GM23338 (cell line): ENCODE results near the gene MUC16. TPM values are rescaled to one million over a fixed set of nuclear protein-coding genes. Genes with fewer than 3 reads are reported as not detected.

Experiments used
- ATAC-seq: fragments of 200-7000 bp; cut with Tn5 transposase; 3 replicates; pipeline ENCODE4 v1.9.1; 2020
- DNase-seq: peaks from one replicate; pipeline ENCODE4 v3.0.0-alpha.2; 2015; ENCODE audit warnings: low spot score
- H2AFZ ChIP-seq: fragments of 200-600 bp; sonication (generic); 2 replicates; pipeline ENCODE4 v1.8.0; 2016; ENCODE audit warnings: antibody characterized with exemption, mild to moderate bottlenecking, moderate library complexity
- H3F3A ChIP-seq: fragments of 200-600 bp; sonication (generic); replicated peaks from 2 replicates; pipeline ENCODE4 v1.8.0; 2017; ENCODE audit warnings: antibody characterized with exemption, mixed run types, low read depth
- H3K27ac ChIP-seq: fragments of 200-600 bp; sonication (generic); 2 replicates; pipeline ENCODE4 v1.6.1; 2016; ENCODE audit warnings: low read depth
- H3K27me3 ChIP-seq: fragments of 200-600 bp; sonication (generic); 2 replicates; pipeline ENCODE4 v1.8.0; 2016; ENCODE audit warnings: mild to moderate bottlenecking, mixed run types, moderate library complexity; ENCODE audit not compliant: insufficient read depth
- H3K36me3 ChIP-seq: fragments of 200-600 bp; sonication (generic); 2 replicates; pipeline ENCODE4 v1.8.0; 2016; ENCODE audit warnings: mild to moderate bottlenecking; ENCODE audit not compliant: insufficient read depth
- H3K4me1 ChIP-seq: fragments of 200-600 bp; sonication (generic); 2 replicates; pipeline ENCODE4 v1.8.0; 2016; ENCODE audit warnings: mild to moderate bottlenecking, moderate library complexity; ENCODE audit not compliant: insufficient read depth
- H3K4me2 ChIP-seq: fragments of 200-600 bp; sonication (generic); 2 replicates; pipeline ENCODE4 v1.7.1; 2017; ENCODE audit warnings: mixed run types
- H3K4me3 ChIP-seq: fragments of 200-600 bp; sonication (generic); 2 replicates; pipeline ENCODE4 v1.6.1; 2016; ENCODE audit warnings: mixed run types
- H3K79me2 ChIP-seq: fragments of 200-600 bp; sonication (generic); replicated peaks from 2 replicates; pipeline ENCODE4 v1.8.0; 2017; ENCODE audit warnings: mild to moderate bottlenecking; ENCODE audit not compliant: insufficient read depth
- H3K9me2 ChIP-seq: fragments of 200-600 bp; sonication (generic); 2 replicates; pipeline ENCODE4 v1.8.0; 2017; ENCODE audit not compliant: insufficient read depth
- H4K20me1 ChIP-seq: fragments of 200-600 bp; sonication (generic); replicated peaks from 2 replicates; pipeline ENCODE4 v1.8.0; 2017; ENCODE audit warnings: mild to moderate bottlenecking; ENCODE audit not compliant: insufficient read depth
- H3K27ac Mint-ChIP-seq: 2 replicates; pipeline ENCODE4 v1.8.0; 2020; ENCODE audit warnings: inconsistent platforms, mild to moderate bottlenecking, moderate library complexity, mixed read lengths
- H3K27me3 Mint-ChIP-seq: 3 replicates; pipeline ENCODE4 v1.8.0; 2022; ENCODE audit warnings: low read depth, mild to moderate bottlenecking, moderate library complexity, mixed read lengths, inconsistent platforms; ENCODE audit not compliant: insufficient read depth, poor library complexity
- H3K36me3 Mint-ChIP-seq: 3 replicates; pipeline ENCODE4 v1.8.0; 2021; ENCODE audit warnings: low read depth, mild to moderate bottlenecking, inconsistent platforms, moderate library complexity, mixed read lengths
- H3K4me1 Mint-ChIP-seq: 3 replicates; pipeline ENCODE4 v1.8.0; 2020; ENCODE audit warnings: mild to moderate bottlenecking, inconsistent platforms, mixed read lengths
- H3K4me3 Mint-ChIP-seq: 3 replicates; pipeline ENCODE4 v1.8.0; 2021; ENCODE audit warnings: moderate library complexity, mild to moderate bottlenecking, inconsistent platforms, mixed read lengths
- H3K9me3 Mint-ChIP-seq: 3 replicates; pipeline ENCODE4 v1.8.0; 2020; ENCODE audit warnings: moderate library complexity, mild to moderate bottlenecking, inconsistent platforms, mixed read lengths
- CREB1 ChIP-seq: fragments of 250-450 bp; sonication (Bioruptor Pico); IDR thresholded peaks from 2 replicates; pipeline ENCODE4 v1.5.0; 2020; ENCODE audit warnings: low read depth, mild to moderate bottlenecking, moderate library complexity
- ETS1 ChIP-seq: IDR thresholded peaks from 2 replicates; pipeline ENCODE4 v1.6.1; 2016; ENCODE audit warnings: antibody characterized with exemption
- EZH2 ChIP-seq: fragments of 200-600 bp; sonication (generic); IDR thresholded peaks from one replicate; pipeline ENCODE4 v1.8.0; 2017; ENCODE audit warnings: antibody characterized with exemption, mild to moderate bottlenecking, low read depth; ENCODE audit not compliant: unreplicated experiment
- EZH2phosphoT487 ChIP-seq: fragments of 200-600 bp; sonication (generic); IDR thresholded peaks from one replicate; pipeline ENCODE4 v1.8.1; 2018; ENCODE audit warnings: antibody characterized with exemption; ENCODE audit not compliant: unreplicated experiment
- JUNB ChIP-seq: IDR thresholded peaks from one replicate; pipeline ENCODE4 v1.6.1; 2016; ENCODE audit warnings: antibody characterized with exemption; ENCODE audit not compliant: unreplicated experiment
- NANOG ChIP-seq: IDR thresholded peaks from 2 replicates; pipeline ENCODE4 v1.6.1; 2016; ENCODE audit warnings: antibody characterized with exemption, borderline replicate concordance
- POLR2AphosphoS5 ChIP-seq: IDR thresholded peaks from 2 replicates; pipeline ENCODE4 v1.6.1; 2016; ENCODE audit warnings: antibody characterized with exemption, low read depth
- STAT1 ChIP-seq: IDR thresholded peaks from one replicate; pipeline ENCODE4 v1.6.1; 2016; ENCODE audit warnings: antibody characterized with exemption; ENCODE audit not compliant: unreplicated experiment
- ZNF114 ChIP-seq: fragments of 250-450 bp; sonication (Bioruptor Pico); IDR thresholded peaks from 2 replicates; pipeline ENCODE4 v1.5.0; 2020; ENCODE audit warnings: mild to moderate bottlenecking, moderate library complexity
- ZNF331 ChIP-seq: fragments of 250-450 bp; sonication (Bioruptor Pico); IDR thresholded peaks from 2 replicates; pipeline ENCODE4 v1.5.0; 2020; ENCODE audit warnings: low read depth, mild to moderate bottlenecking, moderate library complexity
- polyA plus RNA-seq: library from polyadenylated mRNA; unstranded; fragments of >200 nt; fragmentation: Nextera tagmentation; extraction: Ambion mirVana; gene quantifications from 2 replicates; pipeline ENCODE4 v1.2.1, GENCODE V29; 2016
- total RNA-seq: library from RNA; depleted of rRNA; stranded (reverse); fragments of >200 nt; shearing (Covaris generic); gene quantifications from 2 replicates; pipeline ENCODE4 v1.2.3, GENCODE V29; 2014
- TF ChIP-seq, protein P1 (sequence below): IDR thresholded peaks from one replicate; pipeline ENCODE4 v1.6.1; 2018; ENCODE audit warnings: antibody characterized with exemption; ENCODE audit not compliant: unreplicated experiment
- TF ChIP-seq, protein P2 (sequence below), 2 experiments: fragments of 200-600 bp in 1 of 2; sonication (generic) in 1 of 2; conservative IDR thresholded peaks; 2 replicates each; pipeline versions ENCODE4 v1.5.1 to v1.6.1; 2016 to 2017; ENCODE audit warnings: antibody characterized with exemption in 2 of 2, low read depth in 2 of 2, mild to moderate bottlenecking in 2 of 2, moderate library complexity in 1 of 2
- TF ChIP-seq, protein P3 (sequence below): fragments of 250-450 bp; sonication (Bioruptor Pico); IDR thresholded peaks from 2 replicates; pipeline ENCODE4 v1.5.0; 2020; ENCODE audit warnings: mild to moderate bottlenecking, moderate library complexity

The MUC16 gene
- total and polyA plus RNA-seq, 2 experiments from 2014 or later: 0.06 to 0.42 TPM

DNA sequence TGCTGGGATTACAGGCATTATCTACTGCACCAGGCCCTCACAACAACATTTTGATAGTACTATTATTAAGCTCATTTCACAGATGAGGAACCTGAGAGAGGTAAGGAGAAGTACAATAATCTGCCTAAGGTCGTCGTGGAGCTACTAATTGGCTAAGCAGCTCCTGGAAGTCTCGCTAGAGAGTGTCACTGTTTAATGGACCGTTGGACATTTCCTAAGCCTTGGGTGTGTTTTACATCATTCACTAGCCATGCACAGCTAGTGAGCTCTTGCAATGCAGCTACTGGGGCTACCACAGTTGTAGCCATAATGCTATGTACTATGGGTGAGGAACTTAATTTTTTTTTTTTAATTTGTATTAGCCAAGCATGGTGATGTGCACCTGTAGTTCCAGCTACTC, 42.7 kb upstream of the MUC16 start:
- H3K27me3 ChIP-seq: no peaks in the 10 kb centered on the region
- H3K9me2 ChIP-seq: 0 out of 2 replicates have a peak, but pooled peaks cover 5% of the 10 kb centered on the region
- H3K4me1 ChIP-seq: peaks cover 11% of the 10 kb centered on the region
- no peaks in the 10 kb centered on the region for H3K4me1 Mint-ChIP-seq
- DNase-seq (no peak), ATAC-seq (no peak)
- no peaks in the 10 kb centered on the region for H3K79me2 ChIP-seq
- H4K20me1 ChIP-seq: no peaks in the 10 kb centered on the region
- no peak overlapping the region for H3K27ac Mint-ChIP-seq
- H3K9me3 Mint-ChIP-seq: peaks cover 90% of the 10 kb centered on the region
- peaks cover 2% of the 10 kb centered on the region for H3K27me3 Mint-ChIP-seq
- H3K36me3 Mint-ChIP-seq: peaks cover 20% of the 10 kb centered on the region
- no peak overlapping the region for H3K27ac ChIP-seq
- H3F3A ChIP-seq: no peaks in the 10 kb centered on the region; the same call in 1 of the 2 replicates
- H2AFZ ChIP-seq: no peak overlapping the region
- H3K4me2 ChIP-seq: no peak overlapping the region
- no peak overlapping the region for H3K4me3 Mint-ChIP-seq
- no peaks in the 10 kb centered on the region for H3K36me3 ChIP-seq
- TF ChIP-seq EZH2 (no peak), JUNB (no peak), ETS1 (no peak), EZH2phosphoT487 (no peak), ZNF114 (CRISPR knock-in tag) (no peak), STAT1 (no peak), ZNF331 (CRISPR knock-in tag) (no peak), CREB1 (CRISPR knock-in tag) (no peak), POLR2AphosphoS5 (no peak), NANOG (no peak)
- TF ChIP-seq, protein P1, sequence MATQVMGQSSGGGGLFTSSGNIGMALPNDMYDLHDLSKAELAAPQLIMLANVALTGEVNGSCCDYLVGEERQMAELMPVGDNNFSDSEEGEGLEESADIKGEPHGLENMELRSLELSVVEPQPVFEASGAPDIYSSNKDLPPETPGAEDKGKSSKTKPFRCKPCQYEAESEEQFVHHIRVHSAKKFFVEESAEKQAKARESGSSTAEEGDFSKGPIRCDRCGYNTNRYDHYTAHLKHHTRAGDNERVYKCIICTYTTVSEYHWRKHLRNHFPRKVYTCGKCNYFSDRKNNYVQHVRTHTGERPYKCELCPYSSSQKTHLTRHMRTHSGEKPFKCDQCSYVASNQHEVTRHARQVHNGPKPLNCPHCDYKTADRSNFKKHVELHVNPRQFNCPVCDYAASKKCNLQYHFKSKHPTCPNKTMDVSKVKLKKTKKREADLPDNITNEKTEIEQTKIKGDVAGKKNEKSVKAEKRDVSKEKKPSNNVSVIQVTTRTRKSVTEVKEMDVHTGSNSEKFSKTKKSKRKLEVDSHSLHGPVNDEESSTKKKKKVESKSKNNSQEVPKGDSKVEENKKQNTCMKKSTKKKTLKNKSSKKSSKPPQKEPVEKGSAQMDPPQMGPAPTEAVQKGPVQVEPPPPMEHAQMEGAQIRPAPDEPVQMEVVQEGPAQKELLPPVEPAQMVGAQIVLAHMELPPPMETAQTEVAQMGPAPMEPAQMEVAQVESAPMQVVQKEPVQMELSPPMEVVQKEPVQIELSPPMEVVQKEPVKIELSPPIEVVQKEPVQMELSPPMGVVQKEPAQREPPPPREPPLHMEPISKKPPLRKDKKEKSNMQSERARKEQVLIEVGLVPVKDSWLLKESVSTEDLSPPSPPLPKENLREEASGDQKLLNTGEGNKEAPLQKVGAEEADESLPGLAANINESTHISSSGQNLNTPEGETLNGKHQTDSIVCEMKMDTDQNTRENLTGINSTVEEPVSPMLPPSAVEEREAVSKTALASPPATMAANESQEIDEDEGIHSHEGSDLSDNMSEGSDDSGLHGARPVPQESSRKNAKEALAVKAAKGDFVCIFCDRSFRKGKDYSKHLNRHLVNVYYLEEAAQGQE: no peak
- TF ChIP-seq, protein P2, sequence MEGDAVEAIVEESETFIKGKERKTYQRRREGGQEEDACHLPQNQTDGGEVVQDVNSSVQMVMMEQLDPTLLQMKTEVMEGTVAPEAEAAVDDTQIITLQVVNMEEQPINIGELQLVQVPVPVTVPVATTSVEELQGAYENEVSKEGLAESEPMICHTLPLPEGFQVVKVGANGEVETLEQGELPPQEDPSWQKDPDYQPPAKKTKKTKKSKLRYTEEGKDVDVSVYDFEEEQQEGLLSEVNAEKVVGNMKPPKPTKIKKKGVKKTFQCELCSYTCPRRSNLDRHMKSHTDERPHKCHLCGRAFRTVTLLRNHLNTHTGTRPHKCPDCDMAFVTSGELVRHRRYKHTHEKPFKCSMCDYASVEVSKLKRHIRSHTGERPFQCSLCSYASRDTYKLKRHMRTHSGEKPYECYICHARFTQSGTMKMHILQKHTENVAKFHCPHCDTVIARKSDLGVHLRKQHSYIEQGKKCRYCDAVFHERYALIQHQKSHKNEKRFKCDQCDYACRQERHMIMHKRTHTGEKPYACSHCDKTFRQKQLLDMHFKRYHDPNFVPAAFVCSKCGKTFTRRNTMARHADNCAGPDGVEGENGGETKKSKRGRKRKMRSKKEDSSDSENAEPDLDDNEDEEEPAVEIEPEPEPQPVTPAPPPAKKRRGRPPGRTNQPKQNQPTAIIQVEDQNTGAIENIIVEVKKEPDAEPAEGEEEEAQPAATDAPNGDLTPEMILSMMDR (conservative IDR thresholded peaks at IDR 0.05; ENCODE audit: low read depth in 2 of 2): no peak
- TF ChIP-seq, protein P3, sequence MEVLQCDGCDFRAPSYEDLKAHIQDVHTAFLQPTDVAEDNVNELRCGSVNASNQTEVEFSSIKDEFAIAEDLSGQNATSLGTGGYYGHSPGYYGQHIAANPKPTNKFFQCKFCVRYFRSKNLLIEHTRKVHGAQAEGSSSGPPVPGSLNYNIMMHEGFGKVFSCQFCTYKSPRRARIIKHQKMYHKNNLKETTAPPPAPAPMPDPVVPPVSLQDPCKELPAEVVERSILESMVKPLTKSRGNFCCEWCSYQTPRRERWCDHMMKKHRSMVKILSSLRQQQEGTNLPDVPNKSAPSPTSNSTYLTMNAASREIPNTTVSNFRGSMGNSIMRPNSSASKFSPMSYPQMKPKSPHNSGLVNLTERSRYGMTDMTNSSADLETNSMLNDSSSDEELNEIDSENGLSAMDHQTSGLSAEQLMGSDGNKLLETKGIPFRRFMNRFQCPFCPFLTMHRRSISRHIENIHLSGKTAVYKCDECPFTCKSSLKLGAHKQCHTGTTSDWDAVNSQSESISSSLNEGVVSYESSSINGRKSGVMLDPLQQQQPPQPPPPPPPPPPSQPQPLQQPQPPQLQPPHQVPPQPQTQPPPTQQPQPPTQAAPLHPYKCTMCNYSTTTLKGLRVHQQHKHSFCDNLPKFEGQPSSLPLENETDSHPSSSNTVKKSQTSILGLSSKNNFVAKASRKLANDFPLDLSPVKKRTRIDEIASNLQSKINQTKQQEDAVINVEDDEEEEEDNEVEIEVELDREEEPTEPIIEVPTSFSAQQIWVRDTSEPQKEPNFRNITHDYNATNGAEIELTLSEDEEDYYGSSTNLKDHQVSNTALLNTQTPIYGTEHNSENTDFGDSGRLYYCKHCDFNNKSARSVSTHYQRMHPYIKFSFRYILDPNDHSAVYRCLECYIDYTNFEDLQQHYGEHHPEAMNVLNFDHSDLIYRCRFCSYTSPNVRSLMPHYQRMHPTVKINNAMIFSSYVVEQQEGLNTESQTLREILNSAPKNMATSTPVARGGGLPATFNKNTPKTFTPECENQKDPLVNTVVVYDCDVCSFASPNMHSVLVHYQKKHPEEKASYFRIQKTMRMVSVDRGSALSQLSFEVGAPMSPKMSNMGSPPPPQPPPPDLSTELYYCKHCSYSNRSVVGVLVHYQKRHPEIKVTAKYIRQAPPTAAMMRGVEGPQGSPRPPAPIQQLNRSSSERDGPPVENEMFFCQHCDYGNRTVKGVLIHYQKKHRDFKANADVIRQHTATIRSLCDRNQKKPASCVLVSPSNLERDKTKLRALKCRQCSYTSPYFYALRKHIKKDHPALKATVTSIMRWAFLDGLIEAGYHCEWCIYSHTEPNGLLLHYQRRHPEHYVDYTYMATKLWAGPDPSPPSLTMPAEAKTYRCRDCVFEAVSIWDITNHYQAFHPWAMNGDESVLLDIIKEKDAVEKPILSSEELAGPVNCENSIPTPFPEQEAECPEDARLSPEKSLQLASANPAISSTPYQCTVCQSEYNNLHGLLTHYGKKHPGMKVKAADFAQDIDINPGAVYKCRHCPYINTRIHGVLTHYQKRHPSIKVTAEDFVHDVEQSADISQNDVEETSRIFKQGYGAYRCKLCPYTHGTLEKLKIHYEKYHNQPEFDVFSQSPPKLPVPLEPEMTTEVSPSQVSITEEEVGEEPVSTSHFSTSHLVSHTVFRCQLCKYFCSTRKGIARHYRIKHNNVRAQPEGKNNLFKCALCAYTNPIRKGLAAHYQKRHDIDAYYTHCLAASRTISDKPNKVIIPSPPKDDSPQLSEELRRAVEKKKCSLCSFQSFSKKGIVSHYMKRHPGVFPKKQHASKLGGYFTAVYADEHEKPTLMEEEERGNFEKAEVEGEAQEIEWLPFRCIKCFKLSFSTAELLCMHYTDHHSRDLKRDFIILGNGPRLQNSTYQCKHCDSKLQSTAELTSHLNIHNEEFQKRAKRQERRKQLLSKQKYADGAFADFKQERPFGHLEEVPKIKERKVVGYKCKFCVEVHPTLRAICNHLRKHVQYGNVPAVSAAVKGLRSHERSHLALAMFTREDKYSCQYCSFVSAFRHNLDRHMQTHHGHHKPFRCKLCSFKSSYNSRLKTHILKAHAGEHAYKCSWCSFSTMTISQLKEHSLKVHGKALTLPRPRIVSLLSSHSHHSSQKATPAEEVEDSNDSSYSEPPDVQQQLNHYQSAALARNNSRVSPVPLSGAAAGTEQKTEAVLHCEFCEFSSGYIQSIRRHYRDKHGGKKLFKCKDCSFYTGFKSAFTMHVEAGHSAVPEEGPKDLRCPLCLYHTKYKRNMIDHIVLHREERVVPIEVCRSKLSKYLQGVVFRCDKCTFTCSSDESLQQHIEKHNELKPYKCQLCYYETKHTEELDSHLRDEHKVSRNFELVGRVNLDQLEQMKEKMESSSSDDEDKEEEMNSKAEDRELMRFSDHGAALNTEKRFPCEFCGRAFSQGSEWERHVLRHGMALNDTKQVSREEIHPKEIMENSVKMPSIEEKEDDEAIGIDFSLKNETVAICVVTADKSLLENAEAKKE: no peak
- no peak overlapping the region for H3K4me3 ChIP-seq
